Pancreas (tissue), 10 donors: ENCODE results near the gene FXYD1. TPM values are rescaled to one million over a fixed set of nuclear protein-coding genes. Genes with fewer than 3 reads are reported as not detected.

ENCODE experiments used
- ATAC-seq, 4 donors: fragments of 200-7000 bp; cut with Tn5 transposase; one replicate each; pipeline versions ENCODE4 v1.8.0 to v1.9.1; 2020; ENCODE audit warnings: mild to moderate bottlenecking in 4 of 4, moderate library complexity in 4 of 4
- DNase-seq, 6 donors: peaks; one replicate each; pipeline ENCODE4 v3.0.0-alpha.2; 2020
- FAIRE-seq: peaks from 2 replicates; lab custom pipeline; 2012; peaks lifted over from hg19 to GRCh38; lab: Jason Lieb, UNC
- H3K27ac ChIP-seq, 4 donors: fragments of 200-600 bp; sonication (generic); 1 replicate in 3 of 4; 2 replicates in 1 of 4; pipeline versions ENCODE4 v1.5.0 to v1.8.0; 2020
- H3K27me3 ChIP-seq, 4 donors: fragments of 200-600 bp; one replicate each; pipeline ENCODE4 v1.8.0; 2021
- H3K36me3 ChIP-seq, 3 donors: fragments of 200-600 bp; sonication (generic) in 1 of 3; one replicate each; pipeline versions ENCODE4 v1.5.0 to v1.8.0; 2020 to 2021
- H3K4me1 ChIP-seq, 3 donors: fragments of 200-600 bp; one replicate each; pipeline ENCODE4 v1.8.0; 2021
- H3K4me3 ChIP-seq, 4 donors: fragments of 200-600 bp; sonication (generic) in 2 of 4; one replicate each; pipeline versions ENCODE4 v1.5.0 to v1.8.0; 2020 to 2021
- H3K9me3 ChIP-seq, 4 donors: fragments of 200-600 bp; one replicate each; pipeline ENCODE4 v1.8.0; 2021
- WGBS, 2 donors: extraction: QIAGEN DNeasy Blood & Tissue Kit; methylation state at CpG; one replicate each; pipeline ENCODE4 v1.1.7; 2013; 5-methylcytosine and 5-hydroxymethylcytosine counted together
- intact Hi-C, 3 donors: fragments of 100-400 bp; cut with DNase I; formaldehyde crosslinking; loops; one replicate each; pipeline versions ENCODE4 v1.11.1 to v1.14.2; 2022
- polyA plus RNA-seq, 2 donors: library from polyadenylated mRNA; stranded (reverse); fragments of 200-250 nt; gene quantifications; one replicate each; pipeline ENCODE4 v1.2.3, GENCODE V29; 2013
- total RNA-seq, 6 donors: library from RNA; stranded (reverse); fragmentation: NEBNext Ultra II Directional in 4 of 6; extraction: Animal tissue kit (Norgen Biotek cat#: 25700) in 4 of 6; gene quantifications; one replicate each; pipeline versions ENCODE4 v1.2.1 to v1.2.4, GENCODE V29; 2021 to 2023
- TF ChIP-seq, protein P1 (sequence below), 4 donors: fragments of 200-600 bp; sonication (generic) in 3 of 4; IDR thresholded peaks; one replicate each; pipeline versions ENCODE4 v1.5.0 to v1.8.0; 2021; ENCODE audit warnings: antibody characterized with exemption in 4 of 4
- donor health status: healthy with polysubstance abuse.
- donor health status: DM: no; HTN: no; CAD: no; lungs with moderate emphysema.
- donor health status: DM: no; HTN: no; CAD: no.
- donor health status: control.
- donor health status: control.
- donor health status: Bipolar disorder and iron deficiency.
- donor health status: DM: yes; HTN: yes; CAD: no.
- donor health status: DM: no; HTN: no; CAD: no.
- donor health status: DM: no; HTN: no; CAD: no.
- donor health status: DM: yes; HTN: yes; CAD: no.

Gene FXYD1
- total and polyA plus RNA-seq, 8 donors: 2.8 to 16.1 (median 6.0) TPM

DNA sequence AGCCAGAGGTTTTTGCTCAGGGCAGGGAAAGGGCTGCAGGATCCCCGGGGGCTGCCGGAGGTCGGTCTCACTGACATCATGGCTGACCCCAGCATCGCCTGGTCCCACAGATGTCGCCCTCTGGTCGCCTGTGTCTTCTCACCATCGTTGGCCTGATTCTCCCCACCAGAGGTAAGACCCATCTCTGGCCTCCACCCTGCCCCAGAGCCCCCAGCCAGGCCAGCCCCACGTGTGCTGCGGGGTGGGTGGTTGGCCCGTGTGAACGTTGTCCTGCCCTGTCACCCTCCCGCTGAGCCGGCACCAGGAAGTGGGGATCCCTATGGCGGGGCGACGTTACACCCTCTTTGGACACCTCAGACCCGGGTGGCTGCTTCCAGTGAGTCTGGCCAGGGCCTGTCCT lies 16.8 kb downstream of the FXYD1 start:
- FAIRE-seq (no peak), DNase-seq (peak in 1 of 6 donors; percentile 68), ATAC-seq (peak in 2 of 4 donors; percentile 6 to 11)
- TF ChIP-seq, protein P1, sequence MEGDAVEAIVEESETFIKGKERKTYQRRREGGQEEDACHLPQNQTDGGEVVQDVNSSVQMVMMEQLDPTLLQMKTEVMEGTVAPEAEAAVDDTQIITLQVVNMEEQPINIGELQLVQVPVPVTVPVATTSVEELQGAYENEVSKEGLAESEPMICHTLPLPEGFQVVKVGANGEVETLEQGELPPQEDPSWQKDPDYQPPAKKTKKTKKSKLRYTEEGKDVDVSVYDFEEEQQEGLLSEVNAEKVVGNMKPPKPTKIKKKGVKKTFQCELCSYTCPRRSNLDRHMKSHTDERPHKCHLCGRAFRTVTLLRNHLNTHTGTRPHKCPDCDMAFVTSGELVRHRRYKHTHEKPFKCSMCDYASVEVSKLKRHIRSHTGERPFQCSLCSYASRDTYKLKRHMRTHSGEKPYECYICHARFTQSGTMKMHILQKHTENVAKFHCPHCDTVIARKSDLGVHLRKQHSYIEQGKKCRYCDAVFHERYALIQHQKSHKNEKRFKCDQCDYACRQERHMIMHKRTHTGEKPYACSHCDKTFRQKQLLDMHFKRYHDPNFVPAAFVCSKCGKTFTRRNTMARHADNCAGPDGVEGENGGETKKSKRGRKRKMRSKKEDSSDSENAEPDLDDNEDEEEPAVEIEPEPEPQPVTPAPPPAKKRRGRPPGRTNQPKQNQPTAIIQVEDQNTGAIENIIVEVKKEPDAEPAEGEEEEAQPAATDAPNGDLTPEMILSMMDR (IDR thresholded peaks at IDR 0.05): no peak
- Histone ChIP-seq H3K4me1 (no peaks in the 10 kb centered on the region), H3K9me3 (no peaks in the 10 kb centered on the region), H3K27ac (no peak overlapping the region), H3K36me3 (no peaks in the 10 kb centered on the region), H3K4me3 (peak overlapping the region; percentile 5 to 58 (median 40)), H3K27me3 (peaks cover 0 to 11% (median 0%) of the 10 kb centered on the region in 4 donors)
- 26 to 28% methylated on average over 17 of the region's 17 CpGs for WGBS, 2 donors
- intact Hi-C loops: no loop called here

DNA sequence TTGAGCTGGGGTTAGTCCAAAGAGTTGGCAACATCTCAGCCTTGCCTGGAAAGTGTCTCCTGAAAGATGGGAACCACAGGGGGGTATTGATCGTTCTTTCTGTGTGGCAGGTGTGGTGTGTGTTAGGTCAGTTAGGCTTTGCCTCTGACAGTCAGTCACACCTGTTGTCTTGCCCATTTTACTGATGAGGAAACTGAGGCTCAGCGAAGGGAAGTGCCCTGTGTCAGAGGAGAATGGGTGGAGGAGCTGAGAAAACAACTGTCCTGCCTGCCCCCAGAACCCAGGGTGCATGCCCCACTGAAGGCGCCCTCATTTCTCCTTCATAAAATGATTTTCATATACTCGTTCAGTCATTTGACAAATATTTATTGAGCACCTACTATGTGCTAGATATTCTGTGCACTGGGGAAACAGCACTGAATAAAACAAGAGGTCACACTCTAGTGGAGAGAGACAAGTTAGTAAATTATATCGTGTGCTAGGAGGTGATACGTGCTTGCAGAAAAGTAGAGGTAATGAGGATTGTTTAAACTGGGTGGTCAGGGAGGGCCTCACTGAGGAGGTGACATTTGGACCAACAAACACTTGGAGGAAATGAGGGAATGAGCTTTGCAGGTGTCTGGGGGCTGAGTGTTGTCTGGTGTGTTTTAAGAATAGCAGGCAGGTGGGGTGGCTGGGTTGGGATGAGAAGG lies 17.5 kb downstream of the FXYD1 start:
- H3K9me3 ChIP-seq: no peaks in the 10 kb centered on the region
- no peak for DNase-seq
- H3K36me3 ChIP-seq: no peaks in the 10 kb centered on the region
- H3K4me1 ChIP-seq: no peaks in the 10 kb centered on the region
- TF ChIP-seq, protein P1 (IDR thresholded peaks at IDR 0.05): no peak
- no peak for FAIRE-seq
- H3K27me3 ChIP-seq: peaks cover 0 to 11% (median 0%) of the 10 kb centered on the region in 4 donors
- intact Hi-C loops: no loop called here
- ATAC-seq: no peak
- H3K27ac ChIP-seq: no peak overlapping the region
- H3K4me3 ChIP-seq: peak overlapping the region in 1 of 4 donors; percentile 58
- 69 to 71% methylated on average over 6 of the region's 6 CpGs for WGBS, 2 donors

DNA sequence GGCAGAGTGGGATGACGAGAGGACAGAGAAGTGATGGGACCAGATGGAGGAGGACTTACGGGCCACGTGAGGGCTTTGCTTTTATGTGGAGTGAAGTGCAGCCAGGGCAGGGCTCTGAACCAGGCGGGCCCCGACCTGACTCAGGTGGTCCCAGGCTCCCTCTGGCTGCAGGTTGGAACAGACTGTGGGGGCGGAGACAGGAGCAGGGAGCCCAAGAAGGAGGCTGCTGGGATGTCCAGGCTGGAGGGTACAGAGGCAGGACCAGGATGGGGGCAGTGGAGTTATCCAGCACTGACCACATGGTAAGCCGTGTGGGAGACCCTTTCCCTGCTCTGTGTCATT lies 18.0 kb downstream of the FXYD1 start:
- intact Hi-C loops: no loop called here
- no peak for ATAC-seq
- H3K4me3 ChIP-seq: no peak overlapping the region
- H3K27me3 ChIP-seq: peaks cover 0 to 11% (median 0%) of the 10 kb centered on the region in 4 donors
- H3K27ac ChIP-seq: no peak overlapping the region
- no peaks in the 10 kb centered on the region for H3K4me1 ChIP-seq
- no peaks in the 10 kb centered on the region for H3K36me3 ChIP-seq
- H3K9me3 ChIP-seq: no peaks in the 10 kb centered on the region
- no peak for DNase-seq
- no peak for FAIRE-seq
- WGBS, 2 donors: 64 to 68% methylated on average over 7 of the region's 7 CpGs
- TF ChIP-seq, protein P1 (IDR thresholded peaks at IDR 0.05): no peak

DNA sequence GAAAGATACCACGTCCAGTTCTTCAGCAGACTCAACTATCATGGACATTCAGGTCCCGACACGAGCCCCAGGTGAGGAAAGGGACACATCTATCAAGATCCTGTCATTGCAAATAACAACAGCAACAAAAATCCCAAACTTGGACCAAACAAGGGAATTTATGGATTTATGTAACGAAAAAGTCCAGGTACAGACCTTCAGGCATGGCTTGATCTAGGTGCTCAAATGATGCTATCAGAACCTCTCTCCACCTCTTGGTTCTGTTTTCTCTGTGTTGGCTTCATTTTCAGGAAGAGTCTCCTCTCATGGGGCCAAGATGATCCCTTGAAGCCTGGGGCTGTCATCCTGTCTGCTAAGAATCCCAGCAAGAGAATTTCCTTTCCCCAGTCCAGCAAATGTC lies 18.8 kb downstream of the FXYD1 start:
- no peaks in the 10 kb centered on the region for H3K9me3 ChIP-seq
- no peaks in the 10 kb centered on the region for H3K4me1 ChIP-seq
- ATAC-seq: no peak
- FAIRE-seq: no peak
- H3K27me3 ChIP-seq: peaks cover 0 to 11% (median 0%) of the 10 kb centered on the region in 4 donors
- TF ChIP-seq, protein P1 (IDR thresholded peaks at IDR 0.05): no peak
- H3K4me3 ChIP-seq: no peak overlapping the region
- H3K36me3 ChIP-seq: no peaks in the 10 kb centered on the region
- 81 to 91% methylated on average over 4 of the region's 4 CpGs for WGBS, 2 donors
- intact Hi-C loops: no loop called here
- H3K27ac ChIP-seq: no peak overlapping the region
- no peak for DNase-seq

DNA sequence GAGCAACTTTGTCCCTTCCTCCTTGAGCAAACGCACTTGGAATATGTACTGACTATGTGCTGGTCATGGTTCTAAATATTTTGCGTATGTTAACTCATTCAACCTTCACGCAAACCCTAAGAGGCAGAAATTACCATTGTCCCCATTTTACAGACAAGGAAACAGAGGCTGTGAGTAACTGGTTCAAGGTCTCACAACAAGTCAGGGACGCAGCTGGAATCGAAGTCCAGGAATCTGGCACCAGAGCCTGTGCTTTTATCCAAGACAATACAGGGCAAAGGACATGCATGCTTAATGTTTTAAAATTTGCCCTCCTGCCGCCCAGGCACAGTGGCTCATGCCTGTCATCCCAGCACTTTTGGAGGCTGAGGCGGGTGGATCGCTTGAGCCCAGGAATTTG lies 21.0 kb downstream of the FXYD1 start:
- TF ChIP-seq, protein P1 (IDR thresholded peaks at IDR 0.05): no peak
- FAIRE-seq (no peak), ATAC-seq (no peak), DNase-seq (no peak)
- no peak overlapping the region for H3K27ac ChIP-seq
- H3K36me3 ChIP-seq: no peaks in the 10 kb centered on the region
- intact Hi-C loops: no loop called here
- H3K4me1 ChIP-seq: no peaks in the 10 kb centered on the region
- H3K4me3 ChIP-seq: no peak overlapping the region
- H3K9me3 ChIP-seq: no peaks in the 10 kb centered on the region
- 61 to 62% methylated on average over 8 of the region's 8 CpGs for WGBS, 2 donors
- peaks cover 0 to 5% (median 0%) of the 10 kb centered on the region in 4 donors for H3K27me3 ChIP-seq
